Measurements from ENCODE around the gene PRR5L.

PRR5L gene

GRCh38 chr11:36469881-36470802, 174.1 kb downstream of the PRR5L start (continued):
- no peak for TF ChIP-seq ZNF324 (tag by site-specific recombination; IDR thresholded peaks at IDR 0.05)
- TF ChIP-seq PRDM2 (tag by site-specific recombination; IDR thresholded peaks at IDR 0.05; ENCODE audit: borderline replicate concordance): no peak
- TF ChIP-seq ZNF610 (tag by site-specific recombination; IDR thresholded peaks at IDR 0.05; ENCODE audit: borderline replicate concordance): no peak
- no peak for TF ChIP-seq ZNF571 (tag by site-specific recombination; IDR thresholded peaks at IDR 0.05)

- POLR2A ChIA-PET: no interaction called here
- Histone ChIP-seq H3K27ac (ENCODE audit: extremely low read depth, low read depth, low read length) (no peak overlapping the region), H3K36me3 (ENCODE audit: control insufficient read depth in 2 of 2, insufficient read depth in 1 of 2, low read length in 2 of 2) (no peaks in the 10 kb centered on the region), H3K9me3 (ENCODE audit: control insufficient read depth, insufficient read depth, low read depth, low read length) (no peaks in the 10 kb centered on the region), H3K4me1 (ENCODE audit: control insufficient read depth, insufficient read depth, low read length) (no peaks in the 10 kb centered on the region), H3K4me3 (ENCODE audit: low read depth, low read length) (no peak overlapping the region)
- CTCF ChIA-PET: interaction anchor here (1.3 to 4.7 kb wide), 4 partner anchors 21 to 179 kb away, joined by 4 to 28 read pairs (median 4); no protein-coding TSS in a partner anchor
- TF ChIP-seq ZSCAN4 (tag by site-specific recombination; IDR thresholded peaks at IDR 0.05): peak; percentile 65; the same call in 1 of the 2 replicates
- no peak for TF ChIP-seq ZSCAN18 (tag by site-specific recombination; IDR thresholded peaks at IDR 0.05)
Measured at GRCh38 chr11:36471577-36471976, 175.5 kb downstream of the PRR5L start.

GRCh38 chr11:36475192-36475591, 179.1 kb downstream of the PRR5L start:
- POLR2A ChIA-PET: no interaction called here
- H3K4me3 ChIP-seq (ENCODE audit: low read depth, low read length): no peak overlapping the region
- TF ChIP-seq TSHZ1 (tag by site-specific recombination; IDR thresholded peaks at IDR 0.05; ENCODE audit: borderline replicate concordance) (no peak), ZNF600 (tag by site-specific recombination; IDR thresholded peaks at IDR 0.05) (no peak), ZNF792 (tag by site-specific recombination; IDR thresholded peaks at IDR 0.05) (no peak), OSR2 (tag by site-specific recombination; IDR thresholded peaks at IDR 0.05) (no peak), ZNF768 (tag by site-specific recombination; IDR thresholded peaks at IDR 0.05) (no peak)
- H3K4me1 ChIP-seq (ENCODE audit: control insufficient read depth, insufficient read depth, low read length): no peaks in the 10 kb centered on the region
- CTCF ChIA-PET: interaction anchor here (0.6 to 9.4 kb wide), 6 partner anchors 17 to 272 kb away, joined by 3 to 247 read pairs (median 4); partner anchors contain the start of genes COMMD9 and PRR5L
- H3K36me3 ChIP-seq (ENCODE audit: control insufficient read depth in 2 of 2, insufficient read depth in 1 of 2, low read length in 2 of 2): no peaks in the 10 kb centered on the region
- H3K27ac ChIP-seq (ENCODE audit: extremely low read depth, low read depth, low read length): no peak overlapping the region
- H3K9me3 ChIP-seq (ENCODE audit: control insufficient read depth, insufficient read depth, low read depth, low read length): no peaks in the 10 kb centered on the region

All from HEK293 (cell line).